AG04450 (cell line): Measurements from ENCODE around the gene BARX1. TPM values are rescaled to one million over a fixed set of nuclear protein-coding genes. Genes with fewer than 3 reads are reported as not detected.

Source experiments
- CTCF ChIA-PET: fragments of 300-600, 350-600 bp; formaldehyde crosslinking; extraction: SDS; loops from one replicate; lab custom pipeline; 2022; ENCODE audit warnings: antibody characterized with exemption, inconsistent platforms; lab: Charles Lee
- POLR2A ChIA-PET: fragments of 350-600 bp; formaldehyde crosslinking; extraction: SDS; loops from one replicate; lab custom pipeline; 2021; ENCODE audit warnings: antibody characterized with exemption, inconsistent platforms; lab: Yijun Ruan, JAX
- DNase-seq: peaks from one replicate; pipeline ENCODE4 v3.0.0-alpha.2; 2011; ENCODE audit warnings: low read depth, low spot score
- H3K27ac ChIP-seq: one replicate; pipeline ENCODE4 v1.5.1; 2012; ENCODE audit warnings: low read depth, low read length, control low read depth
- H3K27me3 ChIP-seq: one replicate; pipeline ENCODE4 v1.6.0; 2012; ENCODE audit warnings: low read length; ENCODE audit not compliant: control insufficient read depth, insufficient read depth
- H3K4me3 ChIP-seq: 2 replicates; pipeline ENCODE4 v1.5.1; 2011; ENCODE audit warnings: mild to moderate bottlenecking, low read depth, low read length, control low read depth
- H3K9me3 ChIP-seq: 2 replicates; pipeline ENCODE4 v1.5.1; 2012; ENCODE audit warnings: low read length; ENCODE audit not compliant: control insufficient read depth, insufficient read depth
- polyA plus RNA-seq: library from polyadenylated mRNA; depleted of rRNA; stranded (reverse); fragments of >200 nt; gene quantifications from 2 replicates; pipeline ENCODE4 v1.2.3, GENCODE V29; 2011
- TF ChIP-seq, protein P1 (sequence below): IDR thresholded peaks from 2 replicates; pipeline ENCODE4 v1.5.1; 2011; ENCODE audit warnings: low read depth, low read length, control low read depth, inconsistent platforms

The BARX1 gene
- polyA plus RNA-seq, 1 experiment: not detected

DNA sequence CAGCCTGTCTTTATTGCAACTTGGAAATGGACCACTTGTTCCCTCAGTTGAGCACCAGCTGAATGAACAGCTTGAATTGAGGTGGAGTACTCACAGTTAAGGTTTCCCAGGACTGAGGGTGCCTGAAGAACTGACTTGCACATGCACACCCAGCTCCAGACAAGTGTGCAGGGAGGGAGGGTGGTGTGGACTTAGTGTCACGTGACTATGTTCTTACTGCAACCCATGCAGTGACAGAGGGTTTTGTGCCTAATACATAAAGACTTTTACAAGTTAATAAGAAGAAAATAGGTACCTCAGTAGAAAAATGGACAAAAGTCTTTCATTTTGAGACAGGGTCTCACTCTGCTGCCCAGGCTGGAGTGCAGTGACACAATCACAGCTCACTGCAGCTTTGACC, 18.0 kb downstream of the BARX1 start:
- Histone ChIP-seq H3K4me3 (no peak overlapping the region), H3K27ac (no peak overlapping the region), H3K9me3 (peaks cover 2% of the 10 kb centered on the region; the same call in 1 of the 2 replicates), H3K27me3 (peaks cover 11% of the 10 kb centered on the region)
- CTCF ChIA-PET: no interaction called here
- TF ChIP-seq, protein P1, sequence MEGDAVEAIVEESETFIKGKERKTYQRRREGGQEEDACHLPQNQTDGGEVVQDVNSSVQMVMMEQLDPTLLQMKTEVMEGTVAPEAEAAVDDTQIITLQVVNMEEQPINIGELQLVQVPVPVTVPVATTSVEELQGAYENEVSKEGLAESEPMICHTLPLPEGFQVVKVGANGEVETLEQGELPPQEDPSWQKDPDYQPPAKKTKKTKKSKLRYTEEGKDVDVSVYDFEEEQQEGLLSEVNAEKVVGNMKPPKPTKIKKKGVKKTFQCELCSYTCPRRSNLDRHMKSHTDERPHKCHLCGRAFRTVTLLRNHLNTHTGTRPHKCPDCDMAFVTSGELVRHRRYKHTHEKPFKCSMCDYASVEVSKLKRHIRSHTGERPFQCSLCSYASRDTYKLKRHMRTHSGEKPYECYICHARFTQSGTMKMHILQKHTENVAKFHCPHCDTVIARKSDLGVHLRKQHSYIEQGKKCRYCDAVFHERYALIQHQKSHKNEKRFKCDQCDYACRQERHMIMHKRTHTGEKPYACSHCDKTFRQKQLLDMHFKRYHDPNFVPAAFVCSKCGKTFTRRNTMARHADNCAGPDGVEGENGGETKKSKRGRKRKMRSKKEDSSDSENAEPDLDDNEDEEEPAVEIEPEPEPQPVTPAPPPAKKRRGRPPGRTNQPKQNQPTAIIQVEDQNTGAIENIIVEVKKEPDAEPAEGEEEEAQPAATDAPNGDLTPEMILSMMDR: no peak
- DNase-seq: no peak
- POLR2A ChIA-PET: no interaction called here

DNA sequence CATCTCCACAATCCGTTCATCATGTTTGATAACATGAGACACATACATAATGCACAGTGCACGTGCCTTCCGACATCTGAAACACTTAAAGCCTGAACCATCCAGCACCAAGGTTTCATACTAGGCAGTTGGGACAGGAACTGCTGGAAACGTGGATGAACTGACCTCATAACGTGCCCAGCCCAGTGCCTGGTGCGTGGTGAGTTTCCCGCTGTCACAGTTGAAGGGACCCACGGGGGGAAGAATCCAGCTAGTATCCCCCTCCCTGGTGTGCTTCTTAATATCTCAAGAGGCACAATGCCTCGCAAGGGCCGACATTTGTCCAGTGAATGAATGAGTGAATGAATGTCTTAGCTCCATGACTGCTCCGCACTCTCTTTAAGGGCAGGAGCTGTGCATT, 23.2 kb downstream of the BARX1 start:
- Histone ChIP-seq H3K27me3 (peaks cover 10% of the 10 kb centered on the region), H3K4me3 (no peak overlapping the region), H3K9me3 (no peaks in the 10 kb centered on the region; the same call in 1 of the 2 replicates), H3K27ac (no peak overlapping the region)
- DNase-seq: no peak
- TF ChIP-seq, protein P1: no peak
- ChIA-PET POLR2A (no interaction called here), CTCF (no interaction called here)

DNA sequence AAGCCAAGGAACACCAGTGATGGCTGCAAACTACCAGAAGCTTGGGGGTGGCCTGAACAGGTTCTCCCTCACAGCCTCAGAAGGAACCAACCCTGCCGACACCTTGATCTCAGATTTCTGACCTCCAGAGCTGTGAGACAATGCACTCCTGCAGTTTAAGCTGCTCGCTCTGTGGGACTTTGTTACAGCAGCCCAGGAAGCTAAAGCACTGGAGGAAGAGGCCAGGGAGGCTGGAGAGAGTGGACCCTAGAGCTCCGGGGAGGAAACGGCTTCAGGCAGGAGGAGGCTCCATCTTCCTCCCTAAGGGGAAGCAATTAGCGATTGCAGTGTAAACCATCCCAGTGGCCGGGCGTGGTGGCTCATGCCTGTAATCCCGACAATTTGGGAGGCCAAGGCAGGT, 25.1 kb downstream of the BARX1 start:
- Histone ChIP-seq H3K27ac (no peak overlapping the region), H3K27me3 (peaks cover 6% of the 10 kb centered on the region), H3K4me3 (no peak overlapping the region), H3K9me3 (no peaks in the 10 kb centered on the region; the same call in 1 of the 2 replicates)
- DNase-seq: no peak
- ChIA-PET CTCF (no interaction called here), POLR2A (no interaction called here)
- TF ChIP-seq, protein P1: no peak

DNA sequence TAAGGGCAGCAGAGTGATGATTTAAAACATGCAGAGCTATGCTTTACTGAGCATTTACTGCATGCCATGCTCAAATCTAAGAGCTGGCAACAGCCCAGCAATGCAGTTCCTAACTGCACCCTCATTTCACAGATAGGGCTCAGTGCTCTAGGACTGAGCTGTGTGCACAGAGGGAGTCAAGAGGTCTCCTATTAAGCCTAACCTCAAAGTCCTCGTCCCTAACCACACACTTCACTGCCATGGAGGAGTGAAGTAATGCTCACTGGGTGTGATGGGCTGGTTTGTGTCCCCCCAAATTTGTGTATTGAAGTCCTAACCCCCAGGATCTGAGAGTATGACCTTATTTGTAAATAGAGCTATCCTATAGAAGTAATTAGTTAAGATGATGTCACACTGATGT, 25.9 kb downstream of the BARX1 start:
- no peak for DNase-seq
- peaks cover 8% of the 10 kb centered on the region for H3K27me3 ChIP-seq
- H3K4me3 ChIP-seq: no peak overlapping the region
- no peaks in the 10 kb centered on the region; the same call in 1 of the 2 replicates for H3K9me3 ChIP-seq
- CTCF ChIA-PET: no interaction called here
- H3K27ac ChIP-seq: no peak overlapping the region
- TF ChIP-seq, protein P1: no peak
- POLR2A ChIA-PET: no interaction called here

DNA sequence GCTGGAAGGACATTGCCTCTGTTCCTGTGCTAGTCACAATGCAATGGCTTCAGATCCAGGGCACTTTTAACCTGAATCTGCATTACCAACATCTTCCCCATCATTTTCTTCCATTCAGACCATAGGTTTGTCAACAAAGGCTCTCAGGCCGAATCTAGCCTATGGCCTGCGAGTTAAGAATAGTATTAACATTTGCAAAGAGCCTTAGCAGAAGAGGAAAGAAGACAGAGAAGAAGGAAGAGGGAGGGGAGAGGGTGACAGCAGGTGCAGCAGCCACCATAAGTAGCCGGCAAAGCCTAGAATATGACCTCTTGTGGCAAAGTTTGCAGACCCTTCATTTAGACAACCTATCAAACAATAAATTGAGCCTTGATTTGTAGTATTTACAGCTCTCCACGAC, 32.6 kb downstream of the BARX1 start:
- Histone ChIP-seq H3K4me3 (no peak overlapping the region), H3K27me3 (peaks cover 8% of the 10 kb centered on the region), H3K27ac (no peak overlapping the region), H3K9me3 (no peaks in the 10 kb centered on the region)
- DNase-seq: no peak
- TF ChIP-seq, protein P1: no peak
- ChIA-PET CTCF (no interaction called here), POLR2A (no interaction called here)
